Measurements from ENCODE around the gene LDHAL6B. TPM values are rescaled to one million over a fixed set of nuclear protein-coding genes. Genes with fewer than 3 reads are reported as not detected.

Gene LDHAL6B
- total RNA-seq, 2 donors from 2014 or later, result not detected

- Histone ChIP-seq H3K9me3 (ENCODE audit: control insufficient read depth, low read length) (peaks cover 7% of the 10 kb centered on the region), H3K27me3 (ENCODE audit: control insufficient read depth, insufficient read depth, low read length, poor library complexity, severe bottlenecking) (no peaks in the 10 kb centered on the region), H3K4me3 (ENCODE audit: low read length) (no peak overlapping the region), H3K36me3 (ENCODE audit: control insufficient read depth, insufficient read depth, low read length) (peaks cover 10% of the 10 kb centered on the region), H3K9ac (ENCODE audit: extremely low read depth, low read length, poor library complexity, severe bottlenecking) (no peak overlapping the region), H3K27ac (ENCODE audit: low read depth, low read length) (no peak overlapping the region), H3K4me1 (ENCODE audit: control insufficient read depth, insufficient read depth, low read length) (peaks cover 4% of the 10 kb centered on the region)
- WGBS, 2 experiments (ENCODE audit: insufficient coverage in 1 of 2, insufficient read length in 1 of 2), result 93% methylated on average over 5 to 8 of the region's 8 CpGs
- Mint-ChIP-seq H3K27ac (no peak overlapping the region), H3K4me1 (peaks cover 26% of the 10 kb centered on the region), H3K4me3 (no peak overlapping the region), H3K9me3 (no peaks in the 10 kb centered on the region), H3K36me3 (ENCODE audit: low read depth) (peaks cover 26% of the 10 kb centered on the region), H3K27me3 (ENCODE audit: insufficient read depth) (no peaks in the 10 kb centered on the region)
- TF ChIP-seq CTCF (conservative IDR thresholded peaks at IDR 0.05), result no peak
- DNase-seq, result no peak
These were observed 35.6 kb upstream of the LDHAL6B start for GRCh38 chr15:59171067-59171397.

- H3K27ac Mint-ChIP-seq, result no peak overlapping the region
- Histone ChIP-seq H3K27me3 (ENCODE audit: control insufficient read depth, insufficient read depth, low read length, poor library complexity, severe bottlenecking) (no peaks in the 10 kb centered on the region), H3K9me3 (ENCODE audit: control insufficient read depth, low read length) (peaks cover 7% of the 10 kb centered on the region), H3K36me3 (ENCODE audit: control insufficient read depth, insufficient read depth, low read length) (peaks cover 10% of the 10 kb centered on the region), H3K4me3 (ENCODE audit: low read length) (no peak overlapping the region), H3K9ac (ENCODE audit: extremely low read depth, low read length, poor library complexity, severe bottlenecking) (no peak overlapping the region), H3K4me1 (ENCODE audit: control insufficient read depth, insufficient read depth, low read length) (peaks cover 4% of the 10 kb centered on the region), H3K27ac (ENCODE audit: low read depth, low read length) (no peak overlapping the region)
- H3K4me1 Mint-ChIP-seq, result peaks cover 26% of the 10 kb centered on the region
- 96 to 98% methylated on average over 7 of the region's 7 CpGs for WGBS, 2 experiments (ENCODE audit: insufficient coverage in 1 of 2, insufficient read length in 1 of 2)
- H3K4me3 Mint-ChIP-seq, result no peak overlapping the region
- H3K36me3 Mint-ChIP-seq (ENCODE audit: low read depth), result peaks cover 26% of the 10 kb centered on the region
- no peak for DNase-seq
- peak; percentile 54 for TF ChIP-seq CTCF (conservative IDR thresholded peaks at IDR 0.05)
- H3K9me3 Mint-ChIP-seq, result no peaks in the 10 kb centered on the region
- H3K27me3 Mint-ChIP-seq (ENCODE audit: insufficient read depth), result no peaks in the 10 kb centered on the region
These were observed 34.2 kb upstream of the LDHAL6B start for GRCh38 chr15:59172289-59172901.

GRCh38 chr15:59173194-59173593 is 33.4 kb upstream of the LDHAL6B start:
- Mint-ChIP-seq H3K4me3 (no peak overlapping the region), H3K27me3 (ENCODE audit: insufficient read depth) (no peaks in the 10 kb centered on the region), H3K36me3 (ENCODE audit: low read depth) (peaks cover 27% of the 10 kb centered on the region), H3K27ac (no peak overlapping the region), H3K4me1 (peaks cover 26% of the 10 kb centered on the region), H3K9me3 (no peaks in the 10 kb centered on the region)
- peaks cover 4% of the 10 kb centered on the region for H3K4me1 ChIP-seq (ENCODE audit: control insufficient read depth, insufficient read depth, low read length)
- TF ChIP-seq CTCF (conservative IDR thresholded peaks at IDR 0.05), result no peak
- H3K9me3 ChIP-seq (ENCODE audit: control insufficient read depth, low read length), result peaks cover 7% of the 10 kb centered on the region
- no peak for DNase-seq
- peaks cover 10% of the 10 kb centered on the region for H3K36me3 ChIP-seq (ENCODE audit: control insufficient read depth, insufficient read depth, low read length)
- no peak overlapping the region for H3K4me3 ChIP-seq (ENCODE audit: low read length)
- H3K27ac ChIP-seq (ENCODE audit: low read depth, low read length), result no peak overlapping the region
- WGBS, 2 experiments (ENCODE audit: insufficient coverage in 1 of 2, insufficient read length in 1 of 2), result 91 to 100% methylated on average over 1 to 4 of the region's 5 CpGs
- H3K27me3 ChIP-seq (ENCODE audit: control insufficient read depth, insufficient read depth, low read length, poor library complexity, severe bottlenecking), result no peaks in the 10 kb centered on the region
- no peak overlapping the region for H3K9ac ChIP-seq (ENCODE audit: extremely low read depth, low read length, poor library complexity, severe bottlenecking)
